Measurements from ENCODE around the gene GRIN3B.

The GRIN3B gene

DNA sequence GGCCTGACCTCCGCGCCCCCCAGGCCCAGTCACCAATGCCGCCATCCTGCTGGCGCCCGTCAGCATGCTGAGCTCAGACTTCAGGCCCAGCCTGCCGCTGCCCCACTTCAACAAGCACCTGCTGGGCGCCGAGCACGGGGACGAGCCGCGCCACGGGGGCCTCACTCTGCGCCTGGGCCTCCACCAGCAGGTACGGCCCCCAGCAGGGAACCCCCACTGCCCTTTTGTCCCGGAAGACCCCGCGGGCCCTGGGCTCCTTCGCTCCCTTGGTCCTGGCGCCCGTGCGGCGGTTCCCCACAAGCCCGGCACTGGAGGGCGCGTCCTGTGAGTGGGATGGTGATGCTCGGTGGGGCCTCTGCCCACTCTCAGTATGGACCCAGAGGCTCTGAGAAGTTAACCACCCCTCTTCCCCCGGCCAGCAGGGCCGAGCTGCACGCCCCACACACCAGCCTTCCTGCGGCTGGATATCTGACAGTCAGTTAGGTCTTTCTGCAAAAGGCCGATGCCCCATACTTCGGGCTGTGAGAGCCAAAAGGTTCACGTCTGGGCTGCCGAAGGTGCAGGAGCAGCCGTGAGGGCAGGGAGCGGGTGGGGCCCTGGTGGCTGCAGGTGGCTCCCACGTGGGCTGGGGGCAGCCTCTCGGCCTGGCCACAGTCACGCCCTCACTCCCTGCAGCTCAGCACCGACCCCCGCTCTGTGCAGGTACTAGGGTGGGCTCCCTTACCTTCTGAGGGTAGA is 8.1 kb upstream of the GRIN3B start:
- DNase-seq, result no peak

DNA sequence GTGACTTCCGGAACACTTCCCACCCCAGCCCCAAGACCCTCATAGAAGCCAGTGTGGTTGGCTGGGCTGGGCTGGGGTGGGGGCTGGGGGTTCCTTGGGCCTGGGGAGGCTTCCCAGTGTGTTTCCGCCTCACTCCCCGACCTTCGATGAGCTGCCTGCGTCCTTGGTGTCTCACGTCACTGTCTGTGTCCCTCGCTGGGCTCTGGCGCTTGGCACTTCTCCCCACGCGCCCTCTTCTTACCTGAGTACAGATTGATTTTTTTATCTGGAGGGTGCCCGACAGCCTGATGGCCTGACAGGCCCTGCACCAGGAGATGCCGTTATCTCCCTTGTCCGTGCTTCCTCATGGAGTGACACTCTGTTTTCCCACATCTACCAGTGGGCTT is 7.6 kb upstream of the GRIN3B start:
- no peak for DNase-seq

- DNase-seq, result no peak
Measured at GRCh38 chr19:993361-993830, 6.8 kb upstream of the GRIN3B start.

GRCh38 chr19:993831-994393 is 6.3 kb upstream of the GRIN3B start:
- DNase-seq, result no peak

GRCh38 chr19:994516-994915 is 5.7 kb upstream of the GRIN3B start:
- DNase-seq, result no peak

GRCh38 chr19:995051-995827 is 5.0 kb upstream of the GRIN3B start:
- DNase-seq, result no peak

- DNase-seq, result peak; percentile 68
Measured at GRCh38 chr19:996051-996838, 4.0 kb upstream of the GRIN3B start.

GRCh38 chr19:998064-998463 is 2.2 kb upstream of the GRIN3B start:
- DNase-seq, result no peak

- no peak for DNase-seq
Measured at GRCh38 chr19:999379-999719, 870 bp upstream of the GRIN3B start.

DNA sequence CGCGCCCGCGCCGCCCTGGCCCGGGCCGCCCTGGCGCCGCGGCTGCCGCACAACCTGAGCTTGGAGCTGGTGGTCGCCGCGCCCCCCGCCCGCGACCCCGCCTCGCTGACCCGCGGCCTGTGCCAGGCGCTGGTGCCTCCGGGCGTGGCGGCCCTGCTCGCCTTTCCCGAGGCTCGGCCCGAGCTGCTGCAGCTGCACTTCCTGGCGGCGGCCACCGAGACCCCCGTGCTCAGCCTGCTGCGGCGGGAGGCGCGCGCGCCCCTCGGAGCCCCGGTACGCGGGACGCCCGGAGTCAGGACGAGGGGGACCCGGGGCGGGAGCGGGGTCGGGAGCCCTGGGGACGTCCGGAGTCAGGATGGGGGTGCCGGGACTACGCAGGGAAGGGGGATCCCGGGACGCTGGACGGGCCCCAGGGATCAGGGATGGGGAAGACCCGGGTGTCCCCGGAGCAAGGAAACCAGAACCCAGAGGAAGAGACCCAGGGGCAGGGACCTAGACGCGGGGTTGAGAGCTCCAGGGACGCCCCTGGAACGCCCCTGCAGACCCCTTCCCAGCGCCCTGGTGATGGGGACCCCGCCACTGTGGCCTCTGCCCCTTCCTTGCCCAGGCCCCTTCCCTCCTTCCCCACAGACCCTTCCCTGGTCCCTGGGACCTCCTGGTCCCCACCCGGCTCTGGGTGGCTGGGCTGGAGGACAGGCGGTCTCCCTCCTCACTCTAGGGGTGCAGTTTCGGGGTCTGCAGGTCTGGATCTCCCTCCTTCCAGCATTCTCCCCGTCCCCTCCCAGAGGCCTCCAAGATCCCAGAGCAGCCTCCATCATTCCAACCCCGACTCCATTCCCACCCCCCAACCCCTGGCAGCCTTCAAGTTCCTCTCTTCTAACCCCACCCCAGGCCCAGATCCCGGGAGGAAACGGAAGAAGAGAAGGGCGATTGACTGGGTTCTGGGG is 645 bp downstream of the GRIN3B start:
- no peak for DNase-seq

- peak; percentile 56 for DNase-seq
Measured at GRCh38 chr19:1001538-1002166, 1.4 kb downstream of the GRIN3B start.

DNA sequence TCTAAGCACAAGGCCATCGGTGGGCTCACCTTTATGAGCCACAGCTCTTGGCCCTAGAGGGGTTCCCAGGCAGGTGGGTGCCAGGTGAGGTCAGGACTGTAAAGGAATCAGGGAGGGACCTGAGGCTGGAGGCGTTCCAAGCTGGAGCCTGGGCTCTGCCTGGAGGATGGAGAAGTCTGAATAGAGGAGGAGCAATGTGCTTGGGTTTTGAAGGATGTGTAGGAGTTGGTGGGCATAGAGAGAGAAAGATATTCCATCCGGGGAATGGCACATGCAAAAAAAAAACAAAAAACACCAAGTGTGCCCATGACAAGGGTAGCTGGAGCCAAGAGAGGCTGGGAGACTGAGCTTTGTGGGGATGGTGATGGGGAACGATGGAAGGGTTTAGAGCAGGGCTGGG is 2.4 kb downstream of the GRIN3B start:
- DNase-seq, result no peak

DNA sequence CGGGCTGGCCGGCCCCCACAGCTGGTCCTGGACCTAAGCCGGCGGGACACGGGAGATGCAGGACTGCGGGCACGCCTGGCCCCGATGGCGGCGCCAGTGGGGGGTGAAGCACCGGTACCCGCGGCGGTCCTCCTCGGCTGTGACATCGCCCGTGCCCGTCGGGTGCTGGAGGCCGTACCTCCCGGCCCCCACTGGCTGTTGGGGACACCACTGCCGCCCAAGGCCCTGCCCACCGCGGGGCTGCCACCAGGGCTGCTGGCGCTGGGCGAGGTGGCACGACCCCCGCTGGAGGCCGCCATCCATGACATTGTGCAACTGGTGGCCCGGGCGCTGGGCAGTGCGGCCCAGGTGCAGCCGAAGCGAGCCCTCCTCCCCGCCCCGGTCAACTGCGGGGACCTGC is 3.1 kb downstream of the GRIN3B start:
- DNase-seq, result no peak

DNA sequence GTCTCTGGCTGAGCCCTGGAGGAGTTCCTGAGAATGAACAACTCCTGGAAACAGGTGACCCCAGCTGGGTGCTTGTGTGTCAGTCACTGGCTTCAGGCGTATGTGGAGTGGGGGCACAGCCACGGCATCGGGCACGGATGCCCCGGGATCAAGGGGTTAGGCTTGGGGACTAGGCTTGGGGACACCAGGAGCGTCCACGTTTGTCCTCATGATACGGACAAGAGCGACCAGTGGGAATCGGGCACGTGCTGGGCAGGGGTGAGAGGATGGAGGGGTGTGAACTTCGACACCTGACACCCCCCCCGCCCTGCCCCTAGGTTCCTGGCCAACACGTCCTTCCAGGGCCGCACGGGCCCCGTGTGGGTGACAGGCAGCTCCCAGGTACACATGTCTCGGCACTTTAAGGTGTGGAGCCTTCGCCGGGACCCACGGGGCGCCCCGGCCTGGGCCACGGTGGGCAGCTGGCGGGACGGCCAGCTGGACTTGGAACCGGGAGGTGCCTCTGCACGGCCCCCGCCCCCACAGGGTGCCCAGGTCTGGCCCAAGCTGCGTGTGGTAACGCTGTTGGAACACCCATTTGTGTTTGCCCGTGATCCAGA is 4.1 kb downstream of the GRIN3B start:
- no peak for DNase-seq

DNA sequence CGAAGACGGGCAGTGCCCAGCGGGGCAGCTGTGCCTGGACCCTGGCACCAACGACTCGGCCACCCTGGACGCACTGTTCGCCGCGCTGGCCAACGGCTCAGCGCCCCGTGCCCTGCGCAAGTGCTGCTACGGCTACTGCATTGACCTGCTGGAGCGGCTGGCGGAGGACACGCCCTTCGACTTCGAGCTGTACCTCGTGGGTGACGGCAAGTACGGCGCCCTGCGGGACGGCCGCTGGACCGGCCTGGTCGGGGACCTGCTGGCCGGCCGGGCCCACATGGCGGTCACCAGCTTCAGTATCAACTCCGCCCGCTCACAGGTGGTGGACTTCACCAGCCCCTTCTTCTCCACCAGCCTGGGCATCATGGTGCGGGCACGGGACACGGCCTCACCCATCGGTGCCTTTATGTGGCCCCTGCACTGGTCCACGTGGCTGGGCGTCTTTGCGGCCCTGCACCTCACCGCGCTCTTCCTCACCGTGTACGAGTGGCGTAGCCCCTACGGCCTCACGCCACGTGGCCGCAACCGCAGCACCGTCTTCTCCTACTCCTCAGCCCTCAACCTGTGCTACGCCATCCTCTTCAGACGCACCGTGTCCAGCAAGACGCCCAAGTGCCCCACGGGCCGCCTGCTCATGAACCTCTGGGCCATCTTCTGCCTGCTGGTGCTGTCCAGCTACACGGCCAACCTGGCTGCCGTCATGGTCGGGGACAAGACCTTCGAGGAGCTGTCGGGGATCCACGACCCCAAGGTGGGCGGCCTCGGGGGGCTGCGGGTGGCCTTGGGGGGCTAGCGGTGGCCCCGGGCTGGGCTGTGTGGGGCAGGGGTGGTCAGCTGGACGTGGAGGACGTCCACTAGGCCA is 4.8 kb downstream of the GRIN3B start:
- DNase-seq, result no peak

- no peak for DNase-seq
Measured at GRCh38 chr19:1006711-1007398, 6.6 kb downstream of the GRIN3B start.

- DNase-seq, result no peak
Measured at GRCh38 chr19:1007399-1008251, 7.4 kb downstream of the GRIN3B start.

DNA sequence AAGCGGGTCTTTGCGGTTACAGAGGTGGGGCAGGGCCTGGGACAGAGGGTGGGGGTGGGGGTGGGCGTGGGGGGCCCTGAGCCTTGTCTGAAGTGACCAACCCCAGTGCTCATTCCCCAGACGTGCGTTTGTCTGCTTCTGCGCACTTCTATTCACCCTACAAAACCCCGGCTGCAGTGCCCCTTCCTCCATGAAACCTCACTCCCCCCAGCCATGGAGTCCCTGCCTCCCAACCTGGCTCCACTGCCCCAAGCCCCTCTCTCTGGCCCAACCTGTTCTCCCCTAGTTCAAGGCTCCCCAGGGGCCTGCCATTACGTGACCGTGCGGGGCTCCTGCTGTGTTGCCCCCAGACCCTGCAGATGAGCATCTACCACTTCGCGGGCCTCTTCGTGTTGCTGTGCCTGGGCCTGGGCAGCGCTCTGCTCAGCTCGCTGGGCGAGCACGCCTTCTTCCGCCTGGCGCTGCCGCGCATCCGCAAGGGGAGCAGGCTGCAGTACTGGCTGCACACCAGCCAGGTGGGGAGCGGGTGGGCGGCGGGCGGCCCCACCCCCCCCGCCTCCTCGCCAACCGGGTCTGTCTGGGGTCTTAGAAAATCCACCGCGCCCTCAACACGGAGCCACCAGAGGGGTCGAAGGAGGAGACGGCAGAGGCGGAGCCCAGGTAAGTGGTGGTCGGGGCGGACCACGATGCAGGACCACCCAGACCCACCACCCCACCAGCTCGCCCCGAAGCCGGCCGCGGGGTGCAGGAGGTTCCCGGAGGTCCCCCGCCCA is 8.2 kb downstream of the GRIN3B start:
- no peak for DNase-seq

Data from activated effector memory CD4-positive, alpha-beta T cell treated with Interleukin-2 at 50 U/mL for 16 hours (primary cell).